HK-2 (cell line): ENCODE data around the gene AHNAK2.

Experiments used
- DNase-seq: peaks from one replicate; pipeline ENCODE4 v3.0.0-alpha.2; 2018; ENCODE audit not compliant: unreplicated experiment

Gene AHNAK2

DNA sequence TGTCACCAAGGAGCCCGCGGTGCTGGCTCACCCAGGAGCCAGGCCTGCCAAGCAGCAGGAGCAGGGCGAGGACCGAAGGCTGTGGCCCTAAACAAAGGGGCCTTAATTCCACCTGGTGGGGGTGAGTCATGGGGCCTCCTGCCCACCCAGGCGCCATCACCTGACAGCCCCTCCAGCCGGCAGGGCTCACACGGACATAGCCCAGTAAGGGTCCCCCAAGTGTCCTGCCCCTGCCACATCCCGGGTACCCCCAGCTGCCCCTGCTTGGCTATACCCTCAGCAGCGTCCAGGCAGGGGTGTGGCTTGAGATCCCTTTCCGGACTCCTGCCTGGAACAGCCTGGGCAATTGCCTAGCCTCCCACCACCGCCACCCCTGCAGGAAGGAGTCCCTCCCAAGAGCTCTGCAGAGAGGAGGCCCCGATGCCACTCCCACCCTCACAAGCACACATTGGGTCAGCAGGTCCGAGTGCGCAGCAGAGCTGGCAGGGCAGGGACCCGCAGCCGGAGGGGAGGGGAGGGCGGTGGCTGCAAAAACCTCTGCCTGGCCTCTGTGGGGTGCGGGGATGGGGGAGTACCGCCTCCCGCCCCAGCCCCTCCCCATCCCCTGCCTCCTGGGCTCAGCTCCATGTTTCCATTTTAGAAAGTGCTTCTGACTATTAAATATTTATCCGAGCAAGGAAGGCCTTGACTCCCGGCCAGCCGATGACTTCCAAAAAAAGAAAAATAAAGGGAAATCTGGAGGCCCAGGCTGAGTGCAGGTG lies 4.6 kb downstream of the AHNAK2 start:
- peak; percentile 85 for DNase-seq

DNA sequence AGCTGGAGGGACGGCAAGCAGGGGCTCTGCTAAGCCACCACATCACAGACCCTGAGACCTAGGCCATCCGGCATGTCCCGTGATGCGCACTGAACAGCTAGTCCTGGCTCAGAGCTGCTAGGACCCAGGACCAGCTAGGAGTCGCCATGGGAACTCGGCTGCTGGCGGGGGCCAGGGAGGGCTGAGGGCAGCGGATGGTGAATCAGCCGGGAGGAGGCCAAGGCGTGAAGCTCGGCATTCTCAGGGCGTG lies 5.1 kb downstream of the AHNAK2 start:
- DNase-seq: peak; percentile 97

DNA sequence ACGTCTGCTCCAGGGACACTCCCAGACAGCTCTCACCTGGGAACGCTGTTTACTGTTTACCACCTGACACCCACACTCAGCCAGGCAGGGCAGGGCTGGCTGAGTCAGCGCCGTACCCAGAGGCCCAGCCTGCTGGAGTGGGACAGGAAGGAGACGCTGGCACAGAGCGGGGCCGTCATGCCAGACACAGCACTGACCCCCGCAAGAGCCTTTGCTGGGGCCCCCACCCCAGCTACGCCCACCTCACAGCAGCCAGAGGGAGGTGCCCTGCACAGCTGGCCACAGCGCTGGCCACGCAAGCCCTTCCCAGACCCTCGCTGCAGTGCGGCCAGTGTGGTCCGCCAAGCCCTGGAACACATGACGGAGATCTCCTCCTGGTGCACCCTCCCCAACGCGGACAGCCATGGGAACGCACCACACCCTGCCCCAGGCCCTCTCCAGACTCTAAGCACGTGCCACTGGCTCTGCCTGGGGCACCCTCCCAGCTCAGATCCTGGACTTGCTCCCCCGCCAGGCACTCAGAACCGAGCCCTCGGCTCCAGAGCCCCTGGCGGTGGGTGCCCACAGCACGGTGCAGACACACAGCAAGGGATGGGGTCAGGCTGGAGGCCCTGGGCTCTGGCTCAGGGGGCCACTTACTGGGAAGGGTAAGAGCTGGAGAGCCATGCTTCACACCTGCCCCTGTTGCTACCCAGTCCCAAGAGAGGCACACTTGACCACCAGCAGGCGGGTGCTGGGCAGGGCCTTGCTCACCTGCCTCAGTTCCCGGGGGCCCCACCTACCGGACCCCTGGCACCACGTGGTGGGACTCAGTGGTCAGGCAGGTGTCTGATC lies 5.7 kb downstream of the AHNAK2 start:
- peak; percentile 84 for DNase-seq

DNA sequence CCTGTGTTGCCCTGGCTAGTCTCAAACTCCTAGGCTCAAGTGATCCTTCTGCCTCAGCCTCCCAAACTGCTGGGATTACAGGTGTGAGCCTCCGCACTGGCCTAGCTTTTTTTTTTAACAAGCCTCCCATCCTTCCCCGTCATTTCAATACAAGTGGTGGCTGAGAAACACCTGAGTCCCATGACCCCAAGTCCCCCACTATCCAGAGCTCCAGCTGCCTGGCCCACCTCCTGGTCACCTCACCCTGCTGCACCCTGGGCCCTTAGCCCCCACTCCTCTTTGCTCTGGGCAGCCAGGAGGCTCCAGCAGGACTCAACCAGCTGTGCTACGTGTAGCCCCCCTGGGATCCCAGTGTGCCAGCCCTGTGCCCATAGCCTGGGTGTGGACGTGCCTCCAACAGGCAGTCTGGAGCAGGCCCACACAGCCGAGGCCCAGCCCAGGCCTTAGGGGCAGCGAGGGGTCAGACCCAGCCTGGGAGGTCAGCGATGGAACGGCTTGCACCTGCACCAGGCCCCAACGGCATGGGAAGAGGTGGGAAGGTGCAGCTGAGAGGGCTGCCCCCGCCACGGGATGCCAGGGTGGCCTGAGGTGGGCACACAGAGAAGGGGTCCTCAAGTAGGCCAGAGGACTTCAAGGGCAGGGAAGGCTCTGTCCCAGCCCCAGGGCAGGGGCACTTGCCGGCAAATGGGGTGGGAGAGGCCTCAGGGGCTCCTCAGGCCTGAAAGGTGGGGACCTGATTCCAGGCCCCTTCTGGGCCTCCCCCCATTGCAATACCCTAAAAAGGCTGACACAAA lies 6.5 kb downstream of the AHNAK2 start:
- DNase-seq: no peak

DNA sequence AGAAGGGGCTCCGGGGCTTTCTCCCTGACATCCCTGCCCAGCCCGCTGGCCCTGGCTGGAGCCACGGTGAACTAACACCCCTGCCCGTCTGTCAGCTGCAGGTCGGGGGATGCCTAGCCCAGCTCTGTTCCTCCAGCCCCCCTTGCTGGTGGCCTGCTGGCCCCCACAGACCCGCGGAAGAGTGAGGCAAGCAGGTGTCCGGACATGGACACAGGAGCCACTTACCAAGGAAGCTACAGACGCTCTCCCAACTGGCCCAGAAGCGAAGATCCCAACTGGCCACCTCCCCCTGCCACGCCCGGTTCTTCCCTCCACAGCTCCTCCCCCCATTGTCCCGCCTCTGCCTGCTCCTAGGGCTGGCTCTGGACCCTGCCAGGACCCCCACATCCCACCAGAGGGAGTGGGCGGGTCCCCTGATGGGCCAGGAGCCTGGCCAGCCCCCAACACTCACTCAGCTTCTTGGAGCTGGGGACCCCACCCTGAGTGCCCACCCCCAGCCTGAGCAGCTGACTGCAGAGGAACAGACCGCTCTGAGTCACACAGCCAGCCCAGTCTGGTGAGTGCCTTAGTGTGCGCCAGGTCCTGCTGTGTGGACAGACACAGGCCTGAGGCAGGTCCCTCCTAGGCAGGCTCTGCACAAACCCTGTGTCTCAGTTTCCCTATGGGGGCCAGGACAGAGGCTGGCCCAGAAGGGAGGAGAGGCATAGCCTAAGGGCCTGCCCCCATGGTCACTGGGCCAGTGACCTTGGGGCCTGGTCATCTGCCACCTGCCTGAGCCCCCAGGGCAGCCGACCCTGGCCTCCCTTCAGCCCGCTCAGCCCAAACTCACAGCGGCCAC lies 7.7 kb downstream of the AHNAK2 start:
- DNase-seq: peak; percentile 83

- no peak for DNase-seq
These were observed 8.4 kb downstream of the AHNAK2 start for GRCh38 chr14:104969741-104970230.

DNA sequence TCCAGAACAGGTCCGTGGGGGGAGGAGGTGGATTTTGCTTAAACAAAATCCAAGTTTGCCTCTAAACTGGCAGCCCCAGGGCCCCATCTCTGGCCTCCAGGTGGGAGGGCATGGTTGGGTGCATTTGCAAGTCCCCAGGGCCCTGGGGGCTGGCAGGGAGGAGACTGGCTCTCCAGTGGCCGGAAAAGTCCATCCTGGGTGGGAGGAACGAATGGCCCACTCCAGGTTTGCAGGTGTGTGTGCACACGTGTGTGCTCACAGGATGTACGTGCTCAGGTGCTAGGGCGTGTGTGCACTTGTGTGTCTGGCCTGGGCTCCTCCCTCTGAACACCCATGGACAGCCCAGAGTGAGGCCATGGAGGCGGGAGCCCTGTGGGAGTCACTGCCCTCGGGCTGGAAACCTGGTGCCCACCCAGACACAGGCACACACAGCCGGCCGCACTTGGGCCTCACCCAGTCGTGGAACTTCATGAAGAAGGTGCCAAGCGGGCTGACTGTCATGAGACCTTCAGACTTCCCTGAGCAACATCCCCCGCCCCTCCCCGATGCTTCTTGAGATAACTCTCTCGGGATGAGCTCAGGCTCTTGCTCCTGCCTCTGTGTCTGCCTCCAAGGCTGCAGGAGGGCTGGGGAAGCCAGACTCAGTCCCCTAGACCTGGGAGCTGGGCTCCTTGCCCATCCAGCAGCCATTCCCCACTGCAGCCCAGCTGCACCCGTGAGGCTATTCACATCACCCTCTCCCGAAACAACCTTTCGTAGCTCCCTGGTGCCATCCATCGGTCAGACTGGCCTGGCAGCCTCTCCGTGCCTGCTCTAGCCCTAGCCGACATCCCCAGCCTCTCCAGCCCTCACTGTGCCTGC lies 9.4 kb downstream of the AHNAK2 start:
- peak; percentile 73 for DNase-seq

GRCh38 chr14:104968153-104968527 lies 10.0 kb downstream of the AHNAK2 start:
- no peak for DNase-seq

- peak; percentile 85 for DNase-seq
These were observed 10.6 kb downstream of the AHNAK2 start for GRCh38 chr14:104967386-104968152.

DNA sequence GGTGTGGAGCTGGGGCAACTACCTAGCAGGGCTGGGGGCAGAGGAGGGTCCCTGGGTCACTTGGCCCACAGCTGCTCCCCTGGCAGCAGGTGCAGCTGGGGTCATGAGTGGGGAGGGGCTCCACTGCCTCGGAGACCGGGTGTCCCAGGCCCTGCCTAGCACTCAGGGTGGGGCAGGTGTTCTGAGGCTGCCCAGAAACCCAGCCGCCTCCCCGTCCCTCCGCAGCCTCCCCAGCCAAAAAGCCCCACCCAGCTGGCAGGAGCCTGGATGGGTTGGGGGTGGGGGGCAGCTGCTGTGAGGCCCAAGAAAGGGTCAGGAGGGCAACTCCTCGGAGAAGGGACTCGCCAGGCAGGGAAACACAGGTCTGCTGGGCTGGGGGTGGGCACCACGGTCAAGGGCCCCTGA lies 11.2 kb downstream of the AHNAK2 start:
- DNase-seq: no peak

DNA sequence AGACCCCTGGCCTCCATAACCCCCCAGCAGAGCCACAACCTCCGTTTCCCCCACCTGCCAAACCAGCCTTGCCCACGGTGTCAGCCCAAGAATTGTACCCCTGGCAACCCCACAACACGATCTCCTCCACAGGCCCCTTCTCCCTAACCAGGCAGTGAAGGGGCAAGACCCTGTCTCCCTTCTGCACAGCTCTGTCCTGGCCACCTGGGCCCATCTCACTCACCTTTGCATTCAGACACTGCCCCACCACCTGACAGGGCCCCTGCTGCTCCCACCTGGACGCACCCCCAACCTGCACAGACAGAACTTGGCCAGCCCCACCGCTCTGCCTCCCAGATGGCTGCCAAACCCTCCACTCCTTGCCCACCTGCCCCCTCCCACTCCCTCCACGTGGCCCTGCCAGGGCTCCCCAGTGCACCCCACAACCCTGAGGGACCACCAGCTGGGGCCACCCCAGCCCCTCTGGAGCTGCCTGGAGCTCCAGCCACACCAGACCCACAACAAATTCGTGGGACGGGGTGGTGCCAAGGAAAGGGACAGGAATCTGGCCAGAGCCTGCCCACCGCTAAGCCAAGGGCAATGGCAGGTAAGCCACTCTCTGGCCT lies 11.8 kb downstream of the AHNAK2 start:
- DNase-seq: no peak

DNA sequence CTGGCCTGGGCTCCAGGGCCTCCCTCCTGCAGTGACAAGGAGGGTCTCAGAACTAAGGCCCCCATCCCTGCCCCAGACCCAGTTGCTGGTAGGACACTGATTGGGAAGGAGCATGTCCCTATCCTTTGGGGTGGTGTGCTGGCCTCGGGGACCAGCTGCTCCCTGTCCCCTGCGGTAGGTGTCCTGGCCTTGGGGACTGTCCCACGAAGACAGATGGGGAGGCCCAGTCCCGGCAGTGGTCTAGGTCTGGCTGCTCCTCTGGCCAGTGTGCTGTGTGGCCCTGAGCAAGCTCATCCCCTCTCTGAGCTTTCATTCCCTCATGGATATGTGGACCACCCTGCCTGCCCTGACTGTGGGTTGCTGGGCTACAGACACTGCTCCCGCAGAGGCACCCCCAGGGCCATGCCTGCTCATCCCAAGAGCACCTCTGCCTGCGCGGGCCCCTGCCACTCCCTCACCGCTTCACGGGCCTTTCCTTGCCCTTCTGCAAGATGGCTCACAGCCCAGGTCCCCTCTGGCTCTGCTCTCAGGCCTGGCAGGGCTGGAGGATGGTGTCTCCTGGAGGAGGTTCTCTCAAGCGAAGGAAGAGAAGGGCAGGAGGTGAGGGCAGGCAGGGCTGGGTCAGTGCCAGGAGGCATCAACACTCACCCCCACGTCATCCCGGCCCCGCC lies 12.5 kb downstream of the AHNAK2 start:
- no peak for DNase-seq

GRCh38 chr14:104964546-104964945 lies 13.6 kb downstream of the AHNAK2 start:
- no peak for DNase-seq

DNA sequence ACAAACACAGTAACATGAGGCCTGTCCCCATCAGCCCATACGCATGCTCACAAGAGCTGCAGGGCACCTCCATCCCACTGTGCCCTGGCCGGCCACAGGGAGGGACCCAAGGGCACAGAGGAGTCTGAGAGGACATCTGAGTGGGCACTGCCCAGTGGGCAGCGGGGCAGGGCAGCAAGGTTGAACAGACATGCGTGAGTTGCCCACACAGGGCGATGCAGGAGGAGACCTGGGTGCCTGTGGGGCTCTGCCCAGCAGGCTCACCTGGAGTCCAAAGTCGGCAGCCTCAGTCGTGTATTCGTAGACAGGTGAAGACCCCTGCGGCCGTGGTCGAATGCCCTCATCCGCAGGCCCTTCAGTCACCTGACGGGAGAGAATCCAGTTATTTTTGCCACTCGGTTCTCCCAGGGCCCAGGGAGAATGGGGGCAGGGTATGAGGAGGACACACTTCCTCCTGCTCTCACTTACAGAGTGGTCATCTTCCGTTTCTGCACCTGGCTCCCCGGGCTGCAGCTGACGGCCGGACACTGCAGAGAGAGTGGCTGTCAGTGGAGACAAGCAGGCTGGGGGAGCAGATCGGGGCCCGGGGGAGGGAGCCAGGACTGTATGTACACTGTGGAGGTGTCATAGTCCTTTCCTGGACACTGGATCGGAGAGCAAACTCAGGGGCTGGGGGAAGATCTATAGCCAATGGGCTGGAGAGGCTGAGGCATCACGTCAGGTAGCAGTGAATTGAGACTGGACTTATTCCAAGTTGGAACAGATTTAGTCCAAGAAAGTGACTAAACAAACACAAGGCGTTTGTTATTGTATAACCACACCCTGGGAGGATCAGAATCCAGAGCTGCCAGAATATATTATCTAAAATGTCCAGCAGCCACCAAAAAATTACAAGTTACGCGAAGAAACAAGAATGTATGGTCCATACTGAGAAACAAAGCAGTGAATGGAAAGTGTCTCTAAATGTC lies 20.7 kb downstream of the AHNAK2 start:
- DNase-seq: no peak

DNA sequence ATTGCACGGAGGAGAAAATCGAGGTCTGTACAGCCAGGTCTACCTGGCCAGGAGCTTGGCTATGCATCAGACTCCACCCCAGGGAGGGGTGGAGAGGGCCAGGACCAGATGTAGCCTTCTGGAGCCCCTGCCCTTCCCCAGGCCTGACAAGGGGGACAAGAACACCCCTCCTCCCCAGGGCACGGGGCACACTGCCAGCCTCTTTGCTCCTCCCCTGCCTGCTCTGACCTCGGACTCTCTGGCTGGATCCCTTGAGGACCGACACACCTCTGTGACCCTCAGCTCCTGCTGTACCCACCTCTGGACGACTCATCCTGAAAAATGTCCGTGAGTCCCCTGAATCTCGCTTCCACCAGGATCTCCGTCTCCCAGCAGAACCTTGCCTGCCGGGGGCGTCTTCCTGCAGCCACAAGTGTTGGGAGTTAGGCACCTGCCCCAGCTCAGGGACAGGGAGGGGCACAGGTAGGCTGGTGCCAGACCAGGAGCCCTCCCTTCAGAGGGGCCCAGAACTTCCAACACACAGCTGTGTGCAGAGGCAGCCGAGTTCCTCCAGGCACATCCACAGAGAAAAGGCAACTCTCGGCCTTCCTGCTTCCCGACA lies 21.8 kb downstream of the AHNAK2 start:
- DNase-seq: no peak

DNA sequence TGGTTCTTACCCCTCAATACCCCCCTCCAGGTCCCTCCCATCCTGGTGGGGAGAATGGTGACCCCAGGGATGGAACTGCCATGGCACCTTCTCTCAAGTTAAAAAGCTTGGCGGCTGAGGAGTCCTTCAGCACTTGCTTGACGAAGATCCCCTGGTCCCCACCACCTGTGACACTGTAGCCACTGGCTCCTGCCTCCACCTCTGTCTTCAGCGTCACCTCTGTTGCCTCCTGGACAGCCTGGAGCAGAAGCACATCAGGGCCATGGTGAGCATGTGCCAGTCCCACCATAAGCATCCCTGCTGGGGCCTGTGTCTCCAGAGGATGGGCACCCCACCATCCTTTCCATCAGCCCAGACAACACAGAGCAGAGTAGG lies 22.8 kb downstream of the AHNAK2 start:
- DNase-seq: no peak

DNA sequence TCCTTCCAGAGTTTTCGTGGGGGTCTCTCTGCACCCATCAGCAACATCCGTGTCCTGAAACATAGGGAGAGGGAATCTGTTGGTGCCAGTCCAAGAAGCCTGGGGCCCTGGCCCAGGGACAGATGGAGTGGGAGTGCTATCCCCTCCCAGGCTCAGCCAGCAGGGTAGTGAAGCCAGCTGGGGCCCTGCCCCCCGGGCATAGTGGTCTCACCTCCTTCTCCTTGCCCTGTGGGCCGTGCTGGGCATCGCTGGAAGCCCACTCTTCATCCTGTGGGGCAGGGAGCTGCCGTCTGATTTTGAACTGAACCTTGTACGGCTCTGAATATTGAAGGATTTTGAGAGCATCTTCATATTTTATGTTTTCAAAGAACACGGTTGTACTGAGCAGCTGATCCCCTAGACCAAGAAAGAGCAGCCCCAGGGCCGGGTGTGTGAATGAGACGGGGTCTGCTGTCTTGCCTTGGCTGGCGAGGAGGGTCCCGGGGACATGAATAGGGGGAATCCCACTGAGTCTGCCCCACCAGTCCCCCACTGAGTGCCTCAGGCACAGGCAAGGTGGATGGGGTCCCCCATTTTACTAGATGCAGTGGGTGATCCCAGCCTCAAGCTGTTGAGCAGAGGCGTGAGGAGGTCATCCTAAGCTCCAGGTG lies 23.3 kb downstream of the AHNAK2 start:
- no peak for DNase-seq
